ENCODE measurements around the gene DCXR. TPM values are rescaled to one million over a fixed set of nuclear protein-coding genes. Genes with fewer than 3 reads are reported as not detected.

Gene DCXR
- total RNA-seq, 1 experiment from 2014 or later: 135 TPM

DNA sequence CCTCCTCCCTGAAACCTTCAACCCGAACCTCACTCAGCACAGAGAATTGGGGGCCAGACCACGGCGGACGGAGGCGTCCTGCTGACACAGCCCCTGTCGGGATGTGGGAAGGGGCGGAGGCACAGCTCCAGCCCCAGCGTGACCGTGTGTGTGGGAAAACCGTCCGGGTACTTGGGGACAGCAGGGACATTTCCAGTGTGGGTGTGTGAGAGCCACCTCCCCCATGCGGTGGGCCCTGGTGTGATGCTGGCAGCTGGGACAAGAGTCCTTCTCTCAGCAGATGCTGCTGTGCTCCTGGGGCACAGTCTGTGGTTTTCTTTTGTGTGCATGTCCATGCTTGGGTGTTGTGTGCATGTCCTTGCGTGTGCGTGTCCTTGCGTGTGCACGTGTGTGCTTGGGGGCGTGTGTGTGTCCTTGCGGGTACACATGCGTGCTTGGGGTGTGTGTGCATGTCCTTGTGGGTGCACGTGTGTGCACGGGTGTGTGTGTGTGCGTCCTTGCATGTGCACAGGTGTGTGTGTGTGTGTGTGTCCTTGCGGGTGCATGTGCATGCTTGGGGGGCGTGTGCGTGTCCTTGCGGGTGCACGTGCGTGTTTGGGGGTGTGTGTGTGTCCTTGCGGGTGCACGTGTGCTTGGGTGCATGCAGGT, 31.7 kb downstream of the DCXR start:
- intact Hi-C loops (cut with micrococcal nuclease): no loop called here
- H3K36me3 ChIP-seq (ENCODE audit: low read depth, low read length): no peaks in the 10 kb centered on the region
- H2AFZ ChIP-seq (ENCODE audit: low read length): no peak overlapping the region
- CTCF ChIA-PET: no interaction called here
- DNase-seq (no peak), ATAC-seq (no peak)
- H3K9ac ChIP-seq (ENCODE audit: low read length): no peak overlapping the region
- no peaks in the 10 kb centered on the region for H3K27me3 ChIP-seq (ENCODE audit: low read length)
- H3K79me2 ChIP-seq (ENCODE audit: low read length): no peaks in the 10 kb centered on the region
- no peaks in the 10 kb centered on the region for H3F3A ChIP-seq (ENCODE audit: low read length, unreplicated experiment)
- H3K4me3 ChIP-seq (ENCODE audit: low read length): no peak overlapping the region
- BruUV-seq (replicated peaks): no TSS peak
- POLR2A ChIA-PET (ENCODE audit: unreplicated experiment): no interaction called here
- H3K27ac ChIP-seq (ENCODE audit: low read length): no peak overlapping the region
- no peaks in the 10 kb centered on the region for H4K20me1 ChIP-seq (ENCODE audit: low read length)
- TF ChIP-seq EZH2phosphoT487 (IDR thresholded peaks at IDR 0.05; ENCODE audit: borderline replicate concordance, low read length) (no peak), EZH2 (IDR thresholded peaks at IDR 0.05; ENCODE audit: low read length, unreplicated experiment) (no peak)
- TF ChIP-seq, protein P1, sequence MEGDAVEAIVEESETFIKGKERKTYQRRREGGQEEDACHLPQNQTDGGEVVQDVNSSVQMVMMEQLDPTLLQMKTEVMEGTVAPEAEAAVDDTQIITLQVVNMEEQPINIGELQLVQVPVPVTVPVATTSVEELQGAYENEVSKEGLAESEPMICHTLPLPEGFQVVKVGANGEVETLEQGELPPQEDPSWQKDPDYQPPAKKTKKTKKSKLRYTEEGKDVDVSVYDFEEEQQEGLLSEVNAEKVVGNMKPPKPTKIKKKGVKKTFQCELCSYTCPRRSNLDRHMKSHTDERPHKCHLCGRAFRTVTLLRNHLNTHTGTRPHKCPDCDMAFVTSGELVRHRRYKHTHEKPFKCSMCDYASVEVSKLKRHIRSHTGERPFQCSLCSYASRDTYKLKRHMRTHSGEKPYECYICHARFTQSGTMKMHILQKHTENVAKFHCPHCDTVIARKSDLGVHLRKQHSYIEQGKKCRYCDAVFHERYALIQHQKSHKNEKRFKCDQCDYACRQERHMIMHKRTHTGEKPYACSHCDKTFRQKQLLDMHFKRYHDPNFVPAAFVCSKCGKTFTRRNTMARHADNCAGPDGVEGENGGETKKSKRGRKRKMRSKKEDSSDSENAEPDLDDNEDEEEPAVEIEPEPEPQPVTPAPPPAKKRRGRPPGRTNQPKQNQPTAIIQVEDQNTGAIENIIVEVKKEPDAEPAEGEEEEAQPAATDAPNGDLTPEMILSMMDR (conservative IDR thresholded peaks at IDR 0.05; ENCODE audit: low read depth, low read length): no peak
- H3K4me2 ChIP-seq (ENCODE audit: low read length): no peak overlapping the region
- H3K4me1 ChIP-seq (ENCODE audit: insufficient read depth, low read length): peaks cover 21% of the 10 kb centered on the region
- H3K9me3 ChIP-seq (ENCODE audit: low read length): no peaks in the 10 kb centered on the region
- H3K9me2 ChIP-seq (replicated peaks; ENCODE audit: low read length): no peaks in the 10 kb centered on the region

GRCh38 chr17:82004517-82005455, 32.7 kb downstream of the DCXR start:
- Histone ChIP-seq H3K4me1 (ENCODE audit: insufficient read depth, low read length) (peaks cover 21% of the 10 kb centered on the region), H4K20me1 (ENCODE audit: low read length) (no peaks in the 10 kb centered on the region), H3K27ac (ENCODE audit: low read length) (peak overlapping the region; percentile 51), H3K9me3 (ENCODE audit: low read length) (no peaks in the 10 kb centered on the region), H3K4me2 (ENCODE audit: low read length) (0 out of 2 replicates have a peak overlapping the region, but pooled peaks have one; percentile 15), H3K9me2 (replicated peaks; ENCODE audit: low read length) (no peaks in the 10 kb centered on the region), H3K79me2 (ENCODE audit: low read length) (no peaks in the 10 kb centered on the region), H3K9ac (ENCODE audit: low read length) (peak overlapping the region; percentile 15; the same call in 1 of the 2 replicates), H3K36me3 (ENCODE audit: low read depth, low read length) (no peaks in the 10 kb centered on the region), H2AFZ (ENCODE audit: low read length) (no peak overlapping the region), H3K4me3 (ENCODE audit: low read length) (no peak overlapping the region), H3F3A (ENCODE audit: low read length, unreplicated experiment) (no peaks in the 10 kb centered on the region), H3K27me3 (ENCODE audit: low read length) (no peaks in the 10 kb centered on the region)
- DNase-seq (no peak), ATAC-seq (no peak)
- CTCF ChIA-PET: interaction anchor here (0.8 to 1.5 kb wide), 3 partner anchors 15 to 45 kb away, joined by 3 to 13 read pairs (median 7); partner anchors contain the start of gene CENPX
- no TSS peak for BruUV-seq (replicated peaks)
- no peak for TF ChIP-seq EZH2phosphoT487 (IDR thresholded peaks at IDR 0.05; ENCODE audit: borderline replicate concordance, low read length)
- no peak for TF ChIP-seq EZH2 (IDR thresholded peaks at IDR 0.05; ENCODE audit: low read length, unreplicated experiment)
- TF ChIP-seq, protein P1 (conservative IDR thresholded peaks at IDR 0.05; ENCODE audit: low read depth, low read length): no peak
- POLR2A ChIA-PET (ENCODE audit: unreplicated experiment): no interaction called here
- intact Hi-C loops (cut with micrococcal nuclease): no loop called here

Measured in PC-3 (cell line).